HCT116 (cell line): Measurements from ENCODE around the gene HEBP1. TPM values are rescaled to one million over a fixed set of nuclear protein-coding genes. Genes with fewer than 3 reads are reported as not detected.

Experiments used
- ATAC-seq: fragments of 200-7000 bp; cut with Tn5 transposase; 2 replicates; pipeline ENCODE4 v1.9.1; 2020; ENCODE audit warnings: mild to moderate bottlenecking, moderate library complexity
- BruUV-seq: library from RNA; stranded (reverse); fragments of 400-500 nt; replicated peaks from 2 replicates; lab custom pipeline; 2021; lab: Mats Ljungman, UMichigan
- CTCF ChIA-PET: fragments of 300-600 bp; sonication (Branson Sonifier 250); formaldehyde crosslinking; loops from one replicate; lab custom pipeline; 2021; ENCODE audit warnings: antibody characterized with exemption; lab: Charles Lee
- POLR2A ChIA-PET: fragments of 300-600, 350-600 bp; sonication (Branson Sonifier 250); formaldehyde crosslinking; loops from one replicate; lab custom pipeline; 2021; ENCODE audit warnings: antibody characterized with exemption; lab: Charles Lee
- RAD21 ChIA-PET, 2 experiments: fragments of 300-600 bp; sonication (Branson Sonifier 250); formaldehyde crosslinking; loops; one replicate each; lab custom pipeline; 2023; ENCODE audit warnings: low total read pairs in 2 of 2; ENCODE audit not compliant: uncharacterized antibody in 2 of 2, unreplicated experiment in 2 of 2, low non-redundant PET in 1 of 2; lab: Charles Lee
- DNase-seq: peaks from one replicate; pipeline ENCODE4 v3.0.0-alpha.2; 2010; ENCODE audit warnings: low read depth, low spot score
- H2AFZ ChIP-seq: fragments of 200-600 bp; shearing (Covaris generic), sonication (generic); 2 replicates; pipeline ENCODE4 v1.6.1; 2017; ENCODE audit warnings: low read depth, mixed run types, mixed read lengths, antibody characterized with exemption, low read length; ENCODE audit not compliant: poor library complexity, severe bottlenecking
- H3K27ac ChIP-seq: 2 replicates; pipeline ENCODE4 v1.5.1; 2012; ENCODE audit warnings: low read depth, low read length
- H3K27me3 ChIP-seq: fragments of 200-600 bp; sonication (generic); 2 replicates; pipeline ENCODE4 v1.6.1; 2016; ENCODE audit warnings: mixed run types, low read length, mixed read lengths; ENCODE audit not compliant: insufficient read depth
- H3K36me3 ChIP-seq, 2 experiments: fragments of 200-500 bp in 1 of 2; fragments of 200-600 bp in 1 of 2; sonication (Bioruptor generic) in 1 of 2; sonication (generic) in 1 of 2; 2 replicates each; pipeline versions ENCODE4 v1.5.1 to v1.6.1; 2014 to 2016; ENCODE audit warnings: low read length in 2 of 2, inconsistent platforms in 1 of 2, mixed read lengths in 1 of 2, mixed run types in 1 of 2; ENCODE audit not compliant: insufficient read depth in 2 of 2, control insufficient read depth in 1 of 2
- H3K4me1 ChIP-seq, 2 experiments: fragments of 200-600 bp in 1 of 2; sonication (generic) in 1 of 2; 2 replicates each; pipeline versions ENCODE4 v1.5.1 to v1.6.1; 2012 to 2017; ENCODE audit warnings: low read length in 2 of 2, inconsistent platforms in 1 of 2, mild to moderate bottlenecking in 1 of 2, mixed read lengths in 1 of 2, mixed run types in 1 of 2, moderate library complexity in 1 of 2; ENCODE audit not compliant: insufficient read depth in 2 of 2, control insufficient read depth in 1 of 2
- H3K4me2 ChIP-seq: fragments of 200-600 bp; sonication (generic); 2 replicates; pipeline ENCODE4 v1.6.1; 2017; ENCODE audit warnings: mixed run types, low read length, mixed read lengths
- H3K4me3 ChIP-seq, 2 experiments: fragments of 200-600 bp in 1 of 2; sonication (generic) in 1 of 2; replicated peaks in 1 of 2; 2 replicates each; pipeline ENCODE4 v1.5.1; 2011 to 2016; ENCODE audit warnings: low read length in 2 of 2, control low read depth in 1 of 2, low read depth in 1 of 2, mild to moderate bottlenecking in 1 of 2, mixed read lengths in 1 of 2, mixed run types in 1 of 2
- H3K79me2 ChIP-seq: fragments of 200-600 bp; sonication (generic); 2 replicates; pipeline ENCODE4 v1.6.1; 2017; ENCODE audit warnings: mild to moderate bottlenecking, mixed run types, low read length, moderate library complexity, mixed read lengths; ENCODE audit not compliant: insufficient read depth
- H3K9ac ChIP-seq: fragments of 200-600 bp; sonication (generic); 2 replicates; pipeline ENCODE4 v1.6.1; 2016; ENCODE audit warnings: low read length, mixed read lengths
- H3K9me2 ChIP-seq: fragments of 200-600 bp; sonication (generic), shearing (Covaris generic); 2 replicates; pipeline ENCODE4 v1.6.1; 2017; ENCODE audit warnings: mixed run types, mild to moderate bottlenecking, moderate library complexity; ENCODE audit not compliant: insufficient read depth
- H3K9me3 ChIP-seq, 2 experiments: fragments of 200-500 bp in 1 of 2; fragments of 200-600 bp in 1 of 2; sonication (Bioruptor generic) in 1 of 2; sonication (generic) in 1 of 2; 2 replicates each; pipeline ENCODE4 v1.6.1; 2014 to 2017; ENCODE audit warnings: low read length in 2 of 2, mixed read lengths in 2 of 2, inconsistent platforms in 1 of 2, low read depth in 1 of 2, mild to moderate bottlenecking in 1 of 2, mixed run types in 1 of 2, moderate library complexity in 1 of 2; ENCODE audit not compliant: control insufficient read depth in 1 of 2, insufficient read depth in 1 of 2
- H4K20me1 ChIP-seq: fragments of 200-600 bp; sonication (generic), shearing (Covaris generic); 2 replicates; pipeline ENCODE4 v1.6.1; 2017; ENCODE audit warnings: mixed run types, mild to moderate bottlenecking, moderate library complexity; ENCODE audit not compliant: insufficient read depth
- CBX3 ChIP-seq: IDR thresholded peaks from 2 replicates; pipeline ENCODE4 v1.6.1; 2012; ENCODE audit warnings: low read depth
- CEBPB ChIP-seq: IDR thresholded peaks from 2 replicates; pipeline ENCODE4 v1.6.1; 2012; ENCODE audit warnings: low read depth
- CTCF ChIP-seq, 3 experiments: fragments of 200-600 bp in 1 of 3; sonication (generic) in 1 of 3; IDR thresholded peaks in 2 of 3; conservative IDR thresholded peaks in 1 of 3; 2 replicates each; pipeline ENCODE4 v1.5.1; 2012 to 2017; ENCODE audit warnings: low read depth in 2 of 3, low read length in 2 of 3, antibody characterized with exemption in 1 of 3, borderline replicate concordance in 1 of 3, control low read depth in 1 of 3, mild to moderate bottlenecking in 1 of 3, mixed read lengths in 1 of 3, mixed run types in 1 of 3, moderate library complexity in 1 of 3; ENCODE audit not compliant: insufficient read depth in 1 of 3
- ELF1 ChIP-seq: IDR thresholded peaks from 2 replicates; pipeline ENCODE4 v1.6.1; 2012; ENCODE audit warnings: low read depth, borderline replicate concordance
- EZH2 ChIP-seq: fragments of 200-600 bp; sonication (generic); IDR thresholded peaks from 2 replicates; pipeline ENCODE4 v1.6.1; 2017; ENCODE audit warnings: antibody characterized with exemption, mixed run types
- EZH2phosphoT487 ChIP-seq: fragments of 200-600 bp; IDR thresholded peaks from 2 replicates; pipeline ENCODE4 v1.6.1; 2018; ENCODE audit warnings: antibody characterized with exemption, borderline replicate concordance
- JUND ChIP-seq: IDR thresholded peaks from 2 replicates; pipeline ENCODE4 v1.6.1; 2012
- POLR2A ChIP-seq: IDR thresholded peaks from 2 replicates; pipeline ENCODE4 v1.7.0; 2011; ENCODE audit warnings: borderline replicate concordance; ENCODE audit not compliant: insufficient read depth, insufficient read length; ENCODE audit errors: extremely low read depth
- POLR2AphosphoS5 ChIP-seq: IDR thresholded peaks from 2 replicates; pipeline ENCODE4 v1.6.1; 2011; ENCODE audit warnings: mild to moderate bottlenecking, low read depth, low read length, moderate library complexity
- RAD21 ChIP-seq: IDR thresholded peaks from 2 replicates; pipeline ENCODE4 v1.6.1; 2012; ENCODE audit warnings: low read depth, mild to moderate bottlenecking
- SIN3A ChIP-seq: IDR thresholded peaks from 2 replicates; pipeline ENCODE4 v1.6.1; 2012; ENCODE audit warnings: low read depth
- SRF ChIP-seq: IDR thresholded peaks from 2 replicates; pipeline ENCODE4 v1.6.1; 2012; ENCODE audit warnings: low read depth
- TCF7L2 ChIP-seq: IDR thresholded peaks from 2 replicates; pipeline ENCODE4 v1.7.0; 2011; ENCODE audit warnings: borderline replicate concordance, inconsistent platforms; ENCODE audit not compliant: insufficient read depth, insufficient read length; ENCODE audit errors: extremely low read depth
- ZBTB33 ChIP-seq: IDR thresholded peaks from 2 replicates; pipeline ENCODE4 v1.6.1; 2011; ENCODE audit warnings: mild to moderate bottlenecking, low read length, moderate library complexity; ENCODE audit not compliant: insufficient replicate concordance; ENCODE audit errors: extremely low read depth
- ZFX ChIP-seq: fragments of 450-650 bp; IDR thresholded peaks from 2 replicates; pipeline ENCODE4 v1.6.1; 2017
- ZNF274 ChIP-seq: fragments of 200-500 bp; sonication (Bioruptor generic); IDR thresholded peaks from 2 replicates; pipeline ENCODE4 v1.6.1; 2014; ENCODE audit warnings: mild to moderate bottlenecking, low read depth, low read length, inconsistent platforms
- intact Hi-C: fragments of 100-400 bp; cut with micrococcal nuclease; formaldehyde crosslinking; loops from 2 replicates; pipeline ENCODE4 v1.10.0; 2022
- total RNA-seq: library from RNA; stranded (reverse); gene quantifications from one replicate; pipeline ENCODE4 v1.2.1, GENCODE V29; 2021; ENCODE audit not compliant: unreplicated experiment
- TF ChIP-seq, protein P1 (sequence below): IDR thresholded peaks from 2 replicates; pipeline ENCODE4 v1.6.1; 2012; ENCODE audit warnings: low read depth

Gene HEBP1
- total RNA-seq, 1 experiment from 2014 or later = 41.0 TPM

GRCh38 chr12:13049816-13050215 is 49.8 kb upstream of the HEBP1 start (continued):
- no peak for TF ChIP-seq CTCF (IDR thresholded peaks at IDR 0.05 in 2 of 3, conservative IDR thresholded peaks at IDR 0.05 in 1 of 3; ENCODE audit: borderline replicate concordance in 1 of 3, insufficient read depth in 1 of 3, low read depth in 2 of 3, low read length in 2 of 3)
- no peak for TF ChIP-seq TCF7L2
- TF ChIP-seq CBX3 = no peak
- no peak for TF ChIP-seq EZH2

DNA sequence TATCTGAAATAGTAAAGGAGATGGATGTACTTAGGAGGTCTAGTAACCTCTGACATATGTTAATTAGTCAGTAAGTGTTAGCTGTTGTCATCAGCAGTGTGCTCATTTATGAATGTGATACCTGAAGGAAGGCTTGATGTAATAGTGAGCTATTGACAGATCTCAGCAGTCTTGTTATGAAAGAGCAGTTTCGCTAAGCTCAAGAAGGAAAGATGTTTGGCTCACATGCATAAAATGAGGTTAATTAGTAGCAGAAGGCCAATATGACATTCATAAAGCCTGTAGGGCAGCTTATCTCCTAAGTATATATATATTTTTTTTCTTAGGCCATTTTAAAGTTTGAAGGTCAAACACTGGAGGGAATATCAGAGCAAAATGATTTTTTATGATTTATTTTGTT is 46.9 kb upstream of the HEBP1 start:
- no peaks in the 10 kb centered on the region for H4K20me1 ChIP-seq
- no peak for ATAC-seq
- DNase-seq = no peak
- H3K27me3 ChIP-seq = no peaks in the 10 kb centered on the region
- no peaks in the 10 kb centered on the region for H3K9me3 ChIP-seq
- H2AFZ ChIP-seq = no peak overlapping the region
- no peak overlapping the region for H3K4me2 ChIP-seq
- H3K9ac ChIP-seq = no peak overlapping the region
- H3K36me3 ChIP-seq = no peaks in the 10 kb centered on the region
- H3K4me3 ChIP-seq = no peak overlapping the region
- intact Hi-C loops = no loop called here
- no peaks in the 10 kb centered on the region for H3K9me2 ChIP-seq
- BruUV-seq = no TSS peak
- no peak overlapping the region for H3K27ac ChIP-seq
- H3K4me1 ChIP-seq = peaks cover 5 to 14% of the 10 kb centered on the region in 2 experiments; a peak in 3 of 4 replicates
- ChIA-PET POLR2A (no interaction called here), CTCF (interaction anchor here (1.4 kb wide), 1 partner anchor 165 kb away, joined by 3 read pairs; no protein-coding TSS in a partner anchor), RAD21 (no interaction called here)
- peaks cover 12% of the 10 kb centered on the region for H3K79me2 ChIP-seq
- TF ChIP-seq CEBPB (no peak), CBX3 (no peak), ZNF274 (no peak), SRF (no peak), EZH2phosphoT487 (no peak), ZFX (no peak), RAD21 (no peak), ELF1 (no peak), ZBTB33 (no peak), POLR2A (no peak), JUND (no peak), SIN3A (no peak), TCF7L2 (no peak), POLR2AphosphoS5 (no peak)
- TF ChIP-seq, protein P1, sequence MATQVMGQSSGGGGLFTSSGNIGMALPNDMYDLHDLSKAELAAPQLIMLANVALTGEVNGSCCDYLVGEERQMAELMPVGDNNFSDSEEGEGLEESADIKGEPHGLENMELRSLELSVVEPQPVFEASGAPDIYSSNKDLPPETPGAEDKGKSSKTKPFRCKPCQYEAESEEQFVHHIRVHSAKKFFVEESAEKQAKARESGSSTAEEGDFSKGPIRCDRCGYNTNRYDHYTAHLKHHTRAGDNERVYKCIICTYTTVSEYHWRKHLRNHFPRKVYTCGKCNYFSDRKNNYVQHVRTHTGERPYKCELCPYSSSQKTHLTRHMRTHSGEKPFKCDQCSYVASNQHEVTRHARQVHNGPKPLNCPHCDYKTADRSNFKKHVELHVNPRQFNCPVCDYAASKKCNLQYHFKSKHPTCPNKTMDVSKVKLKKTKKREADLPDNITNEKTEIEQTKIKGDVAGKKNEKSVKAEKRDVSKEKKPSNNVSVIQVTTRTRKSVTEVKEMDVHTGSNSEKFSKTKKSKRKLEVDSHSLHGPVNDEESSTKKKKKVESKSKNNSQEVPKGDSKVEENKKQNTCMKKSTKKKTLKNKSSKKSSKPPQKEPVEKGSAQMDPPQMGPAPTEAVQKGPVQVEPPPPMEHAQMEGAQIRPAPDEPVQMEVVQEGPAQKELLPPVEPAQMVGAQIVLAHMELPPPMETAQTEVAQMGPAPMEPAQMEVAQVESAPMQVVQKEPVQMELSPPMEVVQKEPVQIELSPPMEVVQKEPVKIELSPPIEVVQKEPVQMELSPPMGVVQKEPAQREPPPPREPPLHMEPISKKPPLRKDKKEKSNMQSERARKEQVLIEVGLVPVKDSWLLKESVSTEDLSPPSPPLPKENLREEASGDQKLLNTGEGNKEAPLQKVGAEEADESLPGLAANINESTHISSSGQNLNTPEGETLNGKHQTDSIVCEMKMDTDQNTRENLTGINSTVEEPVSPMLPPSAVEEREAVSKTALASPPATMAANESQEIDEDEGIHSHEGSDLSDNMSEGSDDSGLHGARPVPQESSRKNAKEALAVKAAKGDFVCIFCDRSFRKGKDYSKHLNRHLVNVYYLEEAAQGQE = no peak
